GM23338 (cell line): Measurements from ENCODE around the gene YIPF1. TPM values are rescaled to one million over a fixed set of nuclear protein-coding genes. Genes with fewer than 3 reads are reported as not detected.

Experiments
- ATAC-seq: fragments of 200-7000 bp; cut with Tn5 transposase; 3 replicates; pipeline ENCODE4 v1.9.1; 2020
- DNase-seq: peaks from one replicate; pipeline ENCODE4 v3.0.0-alpha.2; 2015; ENCODE audit warnings: low spot score
- H2AFZ ChIP-seq: fragments of 200-600 bp; sonication (generic); 2 replicates; pipeline ENCODE4 v1.8.0; 2016; ENCODE audit warnings: antibody characterized with exemption, mild to moderate bottlenecking, moderate library complexity
- H3F3A ChIP-seq: fragments of 200-600 bp; sonication (generic); replicated peaks from 2 replicates; pipeline ENCODE4 v1.8.0; 2017; ENCODE audit warnings: antibody characterized with exemption, mixed run types, low read depth
- H3K27ac ChIP-seq: fragments of 200-600 bp; sonication (generic); 2 replicates; pipeline ENCODE4 v1.6.1; 2016; ENCODE audit warnings: low read depth
- H3K27me3 ChIP-seq: fragments of 200-600 bp; sonication (generic); 2 replicates; pipeline ENCODE4 v1.8.0; 2016; ENCODE audit warnings: mild to moderate bottlenecking, mixed run types, moderate library complexity; ENCODE audit not compliant: insufficient read depth
- H3K36me3 ChIP-seq: fragments of 200-600 bp; sonication (generic); 2 replicates; pipeline ENCODE4 v1.8.0; 2016; ENCODE audit warnings: mild to moderate bottlenecking; ENCODE audit not compliant: insufficient read depth
- H3K4me1 ChIP-seq: fragments of 200-600 bp; sonication (generic); 2 replicates; pipeline ENCODE4 v1.8.0; 2016; ENCODE audit warnings: mild to moderate bottlenecking, moderate library complexity; ENCODE audit not compliant: insufficient read depth
- H3K4me2 ChIP-seq: fragments of 200-600 bp; sonication (generic); 2 replicates; pipeline ENCODE4 v1.7.1; 2017; ENCODE audit warnings: mixed run types
- H3K4me3 ChIP-seq: fragments of 200-600 bp; sonication (generic); 2 replicates; pipeline ENCODE4 v1.6.1; 2016; ENCODE audit warnings: mixed run types
- H3K79me2 ChIP-seq: fragments of 200-600 bp; sonication (generic); replicated peaks from 2 replicates; pipeline ENCODE4 v1.8.0; 2017; ENCODE audit warnings: mild to moderate bottlenecking; ENCODE audit not compliant: insufficient read depth
- H3K9me2 ChIP-seq: fragments of 200-600 bp; sonication (generic); 2 replicates; pipeline ENCODE4 v1.8.0; 2017; ENCODE audit not compliant: insufficient read depth
- H4K20me1 ChIP-seq: fragments of 200-600 bp; sonication (generic); replicated peaks from 2 replicates; pipeline ENCODE4 v1.8.0; 2017; ENCODE audit warnings: mild to moderate bottlenecking; ENCODE audit not compliant: insufficient read depth
- H3K27ac Mint-ChIP-seq: 2 replicates; pipeline ENCODE4 v1.8.0; 2020; ENCODE audit warnings: inconsistent platforms, mild to moderate bottlenecking, moderate library complexity, mixed read lengths
- H3K27me3 Mint-ChIP-seq: 3 replicates; pipeline ENCODE4 v1.8.0; 2022; ENCODE audit warnings: low read depth, mild to moderate bottlenecking, moderate library complexity, mixed read lengths, inconsistent platforms; ENCODE audit not compliant: insufficient read depth, poor library complexity
- H3K36me3 Mint-ChIP-seq: 3 replicates; pipeline ENCODE4 v1.8.0; 2021; ENCODE audit warnings: low read depth, mild to moderate bottlenecking, inconsistent platforms, moderate library complexity, mixed read lengths
- H3K4me1 Mint-ChIP-seq: 3 replicates; pipeline ENCODE4 v1.8.0; 2020; ENCODE audit warnings: mild to moderate bottlenecking, inconsistent platforms, mixed read lengths
- H3K4me3 Mint-ChIP-seq: 3 replicates; pipeline ENCODE4 v1.8.0; 2021; ENCODE audit warnings: moderate library complexity, mild to moderate bottlenecking, inconsistent platforms, mixed read lengths
- H3K9me3 Mint-ChIP-seq: 3 replicates; pipeline ENCODE4 v1.8.0; 2020; ENCODE audit warnings: moderate library complexity, mild to moderate bottlenecking, inconsistent platforms, mixed read lengths
- CREB1 ChIP-seq: fragments of 250-450 bp; sonication (Bioruptor Pico); IDR thresholded peaks from 2 replicates; pipeline ENCODE4 v1.5.0; 2020; ENCODE audit warnings: low read depth, mild to moderate bottlenecking, moderate library complexity
- ETS1 ChIP-seq: IDR thresholded peaks from 2 replicates; pipeline ENCODE4 v1.6.1; 2016; ENCODE audit warnings: antibody characterized with exemption
- EZH2 ChIP-seq: fragments of 200-600 bp; sonication (generic); IDR thresholded peaks from one replicate; pipeline ENCODE4 v1.8.0; 2017; ENCODE audit warnings: antibody characterized with exemption, mild to moderate bottlenecking, low read depth; ENCODE audit not compliant: unreplicated experiment
- EZH2phosphoT487 ChIP-seq: fragments of 200-600 bp; sonication (generic); IDR thresholded peaks from one replicate; pipeline ENCODE4 v1.8.1; 2018; ENCODE audit warnings: antibody characterized with exemption; ENCODE audit not compliant: unreplicated experiment
- JUNB ChIP-seq: IDR thresholded peaks from one replicate; pipeline ENCODE4 v1.6.1; 2016; ENCODE audit warnings: antibody characterized with exemption; ENCODE audit not compliant: unreplicated experiment
- NANOG ChIP-seq: IDR thresholded peaks from 2 replicates; pipeline ENCODE4 v1.6.1; 2016; ENCODE audit warnings: antibody characterized with exemption, borderline replicate concordance
- POLR2AphosphoS5 ChIP-seq: IDR thresholded peaks from 2 replicates; pipeline ENCODE4 v1.6.1; 2016; ENCODE audit warnings: antibody characterized with exemption, low read depth
- REST ChIP-seq: IDR thresholded peaks from one replicate; pipeline ENCODE4 v1.6.1; 2018; ENCODE audit warnings: antibody characterized with exemption; ENCODE audit not compliant: unreplicated experiment
- STAT1 ChIP-seq: IDR thresholded peaks from one replicate; pipeline ENCODE4 v1.6.1; 2016; ENCODE audit warnings: antibody characterized with exemption; ENCODE audit not compliant: unreplicated experiment
- ZNF114 ChIP-seq: fragments of 250-450 bp; sonication (Bioruptor Pico); IDR thresholded peaks from 2 replicates; pipeline ENCODE4 v1.5.0; 2020; ENCODE audit warnings: mild to moderate bottlenecking, moderate library complexity
- ZNF331 ChIP-seq: fragments of 250-450 bp; sonication (Bioruptor Pico); IDR thresholded peaks from 2 replicates; pipeline ENCODE4 v1.5.0; 2020; ENCODE audit warnings: low read depth, mild to moderate bottlenecking, moderate library complexity
- ZNF462 ChIP-seq: fragments of 250-450 bp; sonication (Bioruptor Pico); IDR thresholded peaks from 2 replicates; pipeline ENCODE4 v1.5.0; 2020; ENCODE audit warnings: mild to moderate bottlenecking, moderate library complexity
- polyA plus RNA-seq: library from polyadenylated mRNA; unstranded; fragments of >200 nt; fragmentation: Nextera tagmentation; extraction: Ambion mirVana; gene quantifications from 2 replicates; pipeline ENCODE4 v1.2.1, GENCODE V29; 2016
- total RNA-seq: library from RNA; depleted of rRNA; stranded (reverse); fragments of >200 nt; shearing (Covaris generic); gene quantifications from 2 replicates; pipeline ENCODE4 v1.2.3, GENCODE V29; 2014
- TF ChIP-seq, protein P1 (sequence below), 2 experiments: fragments of 200-600 bp in 1 of 2; sonication (generic) in 1 of 2; conservative IDR thresholded peaks; 2 replicates each; pipeline versions ENCODE4 v1.5.1 to v1.6.1; 2016 to 2017; ENCODE audit warnings: antibody characterized with exemption in 2 of 2, low read depth in 2 of 2, mild to moderate bottlenecking in 2 of 2, moderate library complexity in 1 of 2

The YIPF1 gene
- total and polyA plus RNA-seq, 2 experiments from 2014 or later = 14.1 to 24.0 TPM

- Histone ChIP-seq H3K79me2 (peaks cover 34% of the 10 kb centered on the region), H3K4me3 (no peak overlapping the region), H4K20me1 (peaks cover 3% of the 10 kb centered on the region), H3F3A (no peaks in the 10 kb centered on the region), H3K36me3 (peaks cover 19% of the 10 kb centered on the region), H3K4me2 (no peak overlapping the region), H3K4me1 (peaks cover 3% of the 10 kb centered on the region; the same call in 1 of the 2 replicates), H3K9me2 (no peaks in the 10 kb centered on the region), H3K27me3 (no peaks in the 10 kb centered on the region), H2AFZ (no peak overlapping the region), H3K27ac (no peak overlapping the region)
- Mint-ChIP-seq H3K4me1 (peaks cover 16% of the 10 kb centered on the region; the same call in 2 of the 3 replicates), H3K27me3 (no peaks in the 10 kb centered on the region), H3K9me3 (no peaks in the 10 kb centered on the region; the same call in 2 of the 3 replicates), H3K36me3 (peaks cover 78% of the 10 kb centered on the region), H3K27ac (peak overlapping the region; percentile 93), H3K4me3 (no peak overlapping the region)
- TF ChIP-seq POLR2AphosphoS5 (no peak), STAT1 (no peak), ETS1 (no peak), EZH2 (no peak), ZNF462 (CRISPR knock-in tag) (no peak), ZNF331 (CRISPR knock-in tag) (no peak), REST (no peak), NANOG (no peak), CREB1 (CRISPR knock-in tag) (no peak), JUNB (no peak), EZH2phosphoT487 (no peak), ZNF114 (CRISPR knock-in tag) (no peak)
- TF ChIP-seq, protein P1, sequence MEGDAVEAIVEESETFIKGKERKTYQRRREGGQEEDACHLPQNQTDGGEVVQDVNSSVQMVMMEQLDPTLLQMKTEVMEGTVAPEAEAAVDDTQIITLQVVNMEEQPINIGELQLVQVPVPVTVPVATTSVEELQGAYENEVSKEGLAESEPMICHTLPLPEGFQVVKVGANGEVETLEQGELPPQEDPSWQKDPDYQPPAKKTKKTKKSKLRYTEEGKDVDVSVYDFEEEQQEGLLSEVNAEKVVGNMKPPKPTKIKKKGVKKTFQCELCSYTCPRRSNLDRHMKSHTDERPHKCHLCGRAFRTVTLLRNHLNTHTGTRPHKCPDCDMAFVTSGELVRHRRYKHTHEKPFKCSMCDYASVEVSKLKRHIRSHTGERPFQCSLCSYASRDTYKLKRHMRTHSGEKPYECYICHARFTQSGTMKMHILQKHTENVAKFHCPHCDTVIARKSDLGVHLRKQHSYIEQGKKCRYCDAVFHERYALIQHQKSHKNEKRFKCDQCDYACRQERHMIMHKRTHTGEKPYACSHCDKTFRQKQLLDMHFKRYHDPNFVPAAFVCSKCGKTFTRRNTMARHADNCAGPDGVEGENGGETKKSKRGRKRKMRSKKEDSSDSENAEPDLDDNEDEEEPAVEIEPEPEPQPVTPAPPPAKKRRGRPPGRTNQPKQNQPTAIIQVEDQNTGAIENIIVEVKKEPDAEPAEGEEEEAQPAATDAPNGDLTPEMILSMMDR (conservative IDR thresholded peaks at IDR 0.05; ENCODE audit: low read depth in 2 of 2) = no peak
- ATAC-seq = no peak
- DNase-seq = no peak
Measured at GRCh38 chr1:53810497-53810896, 79.1 kb downstream of the YIPF1 start.
